Fibroblast of lung (primary cell): ENCODE measurements around the gene PRKAG2. TPM values are rescaled to one million over a fixed set of nuclear protein-coding genes. Genes with fewer than 3 reads are reported as not detected.

Experiments
- DNase-seq, 2 donors: peaks; one replicate each; pipeline versions ENCODE4 v3.0.0 to v3.0.0-alpha.2; 2010; ENCODE audit warnings: low read depth in 2 of 2
- H2AFZ ChIP-seq: 2 replicates; pipeline ENCODE4 v1.5.1; 2012; ENCODE audit warnings: low read length, control low read depth, inconsistent platforms
- H3K27ac ChIP-seq: 2 replicates; pipeline ENCODE4 v1.5.1; 2011; ENCODE audit warnings: low read length, control low read depth; ENCODE audit not compliant: insufficient read depth
- H3K27me3 ChIP-seq: 2 replicates; pipeline ENCODE4 v1.5.1; 2011; ENCODE audit warnings: mild to moderate bottlenecking, low read length; ENCODE audit not compliant: control insufficient read depth, insufficient read depth
- H3K36me3 ChIP-seq: 2 replicates; pipeline ENCODE4 v1.5.1; 2011; ENCODE audit warnings: low read length; ENCODE audit not compliant: control insufficient read depth, insufficient read depth
- H3K4me1 ChIP-seq: 2 replicates; pipeline ENCODE4 v1.5.1; 2011; ENCODE audit warnings: low read length; ENCODE audit not compliant: control insufficient read depth, insufficient read depth; ENCODE audit errors: extremely low read depth
- H3K4me2 ChIP-seq: 2 replicates; pipeline ENCODE4 v1.5.1; 2011; ENCODE audit warnings: low read length, control low read depth; ENCODE audit not compliant: insufficient read depth; ENCODE audit errors: extremely low read depth
- H3K4me3 ChIP-seq, 4 experiments: fragments of 200-600 bp in 1 of 4; sonication (generic) in 1 of 4; replicated peaks in 1 of 4; 2 replicates each; pipeline ENCODE4 v1.5.1; 2011 to 2016; ENCODE audit warnings: low read length in 4 of 4, low read depth in 3 of 4, mild to moderate bottlenecking in 3 of 4, control low read depth in 2 of 4, inconsistent platforms in 1 of 4, mixed read lengths in 1 of 4; ENCODE audit not compliant: insufficient read depth in 1 of 4; ENCODE audit errors: control extremely low read depth in 1 of 4
- H3K79me2 ChIP-seq: 2 replicates; pipeline ENCODE4 v1.5.1; 2012; ENCODE audit warnings: mild to moderate bottlenecking, low read length, inconsistent platforms; ENCODE audit not compliant: control insufficient read depth, insufficient read depth
- H3K9ac ChIP-seq: 2 replicates; pipeline ENCODE4 v1.5.1; 2011; ENCODE audit warnings: mild to moderate bottlenecking, low read length, control low read depth; ENCODE audit not compliant: insufficient read depth
- H3K9me3 ChIP-seq: 2 replicates; pipeline ENCODE4 v1.5.1; 2012; ENCODE audit warnings: low read depth, low read length; ENCODE audit not compliant: control insufficient read depth, insufficient read depth
- H4K20me1 ChIP-seq: 2 replicates; pipeline ENCODE4 v1.5.1; 2011; ENCODE audit warnings: low read length; ENCODE audit not compliant: control insufficient read depth, insufficient read depth; ENCODE audit errors: extremely low read depth
- EZH2 ChIP-seq: IDR thresholded peaks from 2 replicates; pipeline ENCODE4 v1.5.1; 2012; ENCODE audit warnings: low read length, control low read depth, mild to moderate bottlenecking; ENCODE audit errors: missing control alignments
- polyA plus RNA-seq, 2 donors: library from polyadenylated mRNA; depleted of rRNA in 1 of 2; stranded (reverse) in 1 of 2; unstranded in 1 of 2; fragments of >200 nt; gene quantifications; 2 replicates each; pipeline ENCODE4 v1.2.1, GENCODE V29; 2011 to 2012; ENCODE audit warnings: missing spikeins in 1 of 2
- total RNA-seq: library from RNA; depleted of rRNA; stranded (reverse); fragments of >200 nt; gene quantifications from 2 replicates; pipeline ENCODE4 v1.2.1, GENCODE V29; 2014
- TF ChIP-seq, protein P1 (sequence below), 2 donors: IDR thresholded peaks in 1 of 2; conservative IDR thresholded peaks in 1 of 2; 1 replicate in 1 of 2; 2 replicates in 1 of 2; pipeline ENCODE4 v1.5.1; 2011 to 2012; ENCODE audit warnings: low read length in 2 of 2, control low read depth in 1 of 2, inconsistent platforms in 1 of 2, low read depth in 1 of 2, mild to moderate bottlenecking in 1 of 2

Gene PRKAG2
- total and polyA plus RNA-seq, 2 donors (not counting 1 experiment from before 2014, with no cell fraction given), result 11.9 to 56.7 TPM

DNA sequence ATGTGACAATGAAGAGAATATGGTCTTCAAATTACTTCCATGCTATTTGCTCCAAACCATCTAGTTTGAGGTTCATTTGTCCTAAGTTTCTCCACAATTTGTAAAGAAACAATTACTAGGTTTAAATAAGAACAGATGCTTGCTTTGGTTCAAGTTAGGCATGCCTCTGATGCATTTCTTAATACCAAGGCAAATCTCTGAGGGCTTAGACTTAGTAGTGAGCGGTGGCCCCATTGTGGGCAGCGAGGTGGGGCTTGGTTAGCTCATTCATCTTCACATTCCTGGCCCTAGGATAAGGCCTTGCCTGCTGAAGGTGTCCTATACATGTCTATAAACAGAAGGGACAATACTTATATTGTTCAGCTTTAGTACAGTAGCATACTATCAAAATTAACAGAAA, 304.8 kb downstream of the PRKAG2 start:
- Histone ChIP-seq H3K9me3 (no peaks in the 10 kb centered on the region), H3K27me3 (no peaks in the 10 kb centered on the region), H3K4me2 (no peak overlapping the region), H3K27ac (no peak overlapping the region), H3K4me3 (no peak overlapping the region), H3K9ac (no peak overlapping the region), H3K4me1 (no peaks in the 10 kb centered on the region), H4K20me1 (no peaks in the 10 kb centered on the region), H3K79me2 (no peaks in the 10 kb centered on the region), H3K36me3 (peaks cover 3% of the 10 kb centered on the region), H2AFZ (no peak overlapping the region)
- no peak for TF ChIP-seq EZH2
- TF ChIP-seq, protein P1, sequence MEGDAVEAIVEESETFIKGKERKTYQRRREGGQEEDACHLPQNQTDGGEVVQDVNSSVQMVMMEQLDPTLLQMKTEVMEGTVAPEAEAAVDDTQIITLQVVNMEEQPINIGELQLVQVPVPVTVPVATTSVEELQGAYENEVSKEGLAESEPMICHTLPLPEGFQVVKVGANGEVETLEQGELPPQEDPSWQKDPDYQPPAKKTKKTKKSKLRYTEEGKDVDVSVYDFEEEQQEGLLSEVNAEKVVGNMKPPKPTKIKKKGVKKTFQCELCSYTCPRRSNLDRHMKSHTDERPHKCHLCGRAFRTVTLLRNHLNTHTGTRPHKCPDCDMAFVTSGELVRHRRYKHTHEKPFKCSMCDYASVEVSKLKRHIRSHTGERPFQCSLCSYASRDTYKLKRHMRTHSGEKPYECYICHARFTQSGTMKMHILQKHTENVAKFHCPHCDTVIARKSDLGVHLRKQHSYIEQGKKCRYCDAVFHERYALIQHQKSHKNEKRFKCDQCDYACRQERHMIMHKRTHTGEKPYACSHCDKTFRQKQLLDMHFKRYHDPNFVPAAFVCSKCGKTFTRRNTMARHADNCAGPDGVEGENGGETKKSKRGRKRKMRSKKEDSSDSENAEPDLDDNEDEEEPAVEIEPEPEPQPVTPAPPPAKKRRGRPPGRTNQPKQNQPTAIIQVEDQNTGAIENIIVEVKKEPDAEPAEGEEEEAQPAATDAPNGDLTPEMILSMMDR (conservative IDR thresholded peaks at IDR 0.05 in 1 of 2, IDR thresholded peaks at IDR 0.05 in 1 of 2; ENCODE audit: low read depth in 1 of 2, low read length in 2 of 2), result no peak
- peak in 1 of 2 donors; percentile 45 for DNase-seq

DNA sequence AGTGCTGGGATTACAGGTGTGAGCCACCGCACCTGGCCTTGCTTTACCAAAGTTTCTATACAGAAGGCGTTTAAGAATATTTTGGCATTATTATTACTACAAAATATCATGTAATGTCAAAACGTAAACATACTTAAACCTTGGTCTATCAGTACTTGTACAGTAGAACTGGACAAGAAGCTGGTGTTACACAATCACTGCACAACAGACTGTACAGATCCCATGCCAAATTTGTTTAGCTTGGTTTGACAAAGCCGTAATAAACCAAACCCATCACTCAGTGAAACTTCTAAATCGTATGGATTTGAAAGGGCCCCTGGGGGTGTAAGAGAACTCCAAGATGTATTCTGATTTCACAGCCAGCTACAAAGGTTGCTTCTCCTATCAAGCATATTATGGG, 305.4 kb downstream of the PRKAG2 start:
- TF ChIP-seq, protein P1 (conservative IDR thresholded peaks at IDR 0.05 in 1 of 2, IDR thresholded peaks at IDR 0.05 in 1 of 2; ENCODE audit: low read depth in 1 of 2, low read length in 2 of 2), result no peak
- no peak for TF ChIP-seq EZH2
- no peak overlapping the region for H3K4me2 ChIP-seq

DNA sequence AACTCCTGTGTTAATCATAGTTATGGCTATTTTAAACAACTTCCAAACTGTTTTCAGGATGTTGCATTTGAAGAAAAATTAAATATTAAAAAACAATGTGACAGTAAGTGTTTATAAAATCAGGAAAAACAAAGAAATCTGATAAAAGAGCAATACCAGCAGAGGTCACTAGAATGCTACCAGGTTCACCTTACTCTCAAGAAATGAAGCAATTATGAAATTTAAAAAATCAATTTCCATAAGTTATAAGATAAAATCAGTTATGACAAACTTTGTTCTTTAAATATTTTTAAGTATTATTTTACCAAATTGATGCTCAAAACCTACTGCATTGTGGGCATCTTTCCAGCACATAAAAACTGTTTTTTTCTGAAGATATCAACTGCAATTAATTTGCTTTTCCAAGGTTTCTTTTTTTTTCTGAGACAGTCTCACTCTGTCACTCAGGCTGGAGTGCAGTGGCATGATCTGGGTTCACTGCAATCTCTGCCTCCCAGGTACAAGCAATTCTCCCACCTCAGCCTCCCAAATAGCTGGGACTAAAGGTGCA, 306.5 kb downstream of the PRKAG2 start:
- no peaks in the 10 kb centered on the region for H3K79me2 ChIP-seq
- H3K9me3 ChIP-seq, result no peaks in the 10 kb centered on the region
- H3K4me3 ChIP-seq, result no peak overlapping the region
- H3K27ac ChIP-seq, result no peak overlapping the region
- no peak overlapping the region for H2AFZ ChIP-seq
- TF ChIP-seq, protein P1 (conservative IDR thresholded peaks at IDR 0.05 in 1 of 2, IDR thresholded peaks at IDR 0.05 in 1 of 2; ENCODE audit: low read depth in 1 of 2, low read length in 2 of 2), result peak; percentile 34 to 60
- no peak for TF ChIP-seq EZH2
- no peaks in the 10 kb centered on the region for H3K27me3 ChIP-seq
- peaks cover 6% of the 10 kb centered on the region for H3K36me3 ChIP-seq
- peak in 1 of 2 donors; percentile 69 for DNase-seq
- no peaks in the 10 kb centered on the region for H3K4me1 ChIP-seq
- no peak overlapping the region for H3K9ac ChIP-seq
- no peaks in the 10 kb centered on the region for H4K20me1 ChIP-seq
- no peak overlapping the region for H3K4me2 ChIP-seq

More for the DNA sequence above, 305.4 kb downstream of the PRKAG2 start:
- no peak overlapping the region for H2AFZ ChIP-seq
- no peaks in the 10 kb centered on the region for H3K27me3 ChIP-seq
- H3K4me3 ChIP-seq, result no peak overlapping the region
- no peaks in the 10 kb centered on the region for H4K20me1 ChIP-seq
- H3K9me3 ChIP-seq, result no peaks in the 10 kb centered on the region
- no peak overlapping the region for H3K9ac ChIP-seq
- DNase-seq, result no peak
- no peaks in the 10 kb centered on the region for H3K79me2 ChIP-seq
- no peak overlapping the region for H3K27ac ChIP-seq
- H3K36me3 ChIP-seq, result peaks cover 3% of the 10 kb centered on the region
- H3K4me1 ChIP-seq, result no peaks in the 10 kb centered on the region
